ENCODE results near the gene ANKRD11. TPM values are rescaled to one million over a fixed set of nuclear protein-coding genes. Genes with fewer than 3 reads are reported as not detected.
"Not testable (repeated sequence)": the region's sequence is repeated elsewhere in the genome, so short reads cannot be mapped to it uniquely, and the experiment has no call there.

The ANKRD11 gene
- total RNA-seq, 1 donor from 2014 or later = 37.1 TPM

GRCh38 chr16:89386306-89387185 lies 103.8 kb downstream of the ANKRD11 start:
- DNase-seq (ENCODE audit: low read depth) = no peak

- DNase-seq (ENCODE audit: low read depth) = no peak
Measured at GRCh38 chr16:89385712-89386111, 104.6 kb downstream of the ANKRD11 start.

GRCh38 chr16:89384282-89384681 lies 106.1 kb downstream of the ANKRD11 start:
- no peak for DNase-seq (ENCODE audit: low read depth)

- DNase-seq (ENCODE audit: low read depth) = no peak
Measured at GRCh38 chr16:89383095-89384003, 107.0 kb downstream of the ANKRD11 start.

- not testable (repeated sequence) for DNase-seq (ENCODE audit: low read depth)
Measured at GRCh38 chr16:89382555-89382954, 107.8 kb downstream of the ANKRD11 start.

- no peak for DNase-seq (ENCODE audit: low read depth)
Measured at GRCh38 chr16:89381788-89382187, 108.6 kb downstream of the ANKRD11 start.

GRCh38 chr16:89380681-89381080 lies 109.7 kb downstream of the ANKRD11 start:
- DNase-seq (ENCODE audit: low read depth) = no peak

GRCh38 chr16:89378947-89379771 lies 111.2 kb downstream of the ANKRD11 start:
- DNase-seq (ENCODE audit: low read depth) = no peak

- no peak for DNase-seq (ENCODE audit: low read depth)
Measured at GRCh38 chr16:89377453-89377848, 112.9 kb downstream of the ANKRD11 start.

GRCh38 chr16:89376812-89377452 lies 113.4 kb downstream of the ANKRD11 start:
- no peak for DNase-seq (ENCODE audit: low read depth)

GRCh38 chr16:89375686-89376085 lies 114.7 kb downstream of the ANKRD11 start:
- DNase-seq (ENCODE audit: low read depth) = no peak

- no peak for DNase-seq (ENCODE audit: low read depth)
Measured at GRCh38 chr16:89375021-89375420, 115.3 kb downstream of the ANKRD11 start.

- peak; percentile 76 for DNase-seq (ENCODE audit: low read depth)
Measured at GRCh38 chr16:89374393-89374960, 115.9 kb downstream of the ANKRD11 start.

- DNase-seq (ENCODE audit: low read depth) = peak; percentile 81
Measured at GRCh38 chr16:89373355-89374110, 116.8 kb downstream of the ANKRD11 start.

GRCh38 chr16:89371968-89372634 lies 118.3 kb downstream of the ANKRD11 start:
- peak; percentile 76 for DNase-seq (ENCODE audit: low read depth)

- no peak for DNase-seq (ENCODE audit: low read depth)
Measured at GRCh38 chr16:89371386-89371785, 119.0 kb downstream of the ANKRD11 start.

GRCh38 chr16:89370601-89371000 lies 119.8 kb downstream of the ANKRD11 start:
- DNase-seq (ENCODE audit: low read depth) = no peak

GRCh38 chr16:89370081-89370511 lies 120.3 kb downstream of the ANKRD11 start:
- peak; percentile 40 for DNase-seq (ENCODE audit: low read depth)
